Measurements from ENCODE around the gene TTC22.

TTC22 gene

GRCh38 chr1:54791880-54792522, 9.1 kb downstream of the TTC22 start:
- no peak for DNase-seq (ENCODE audit: low read depth)
- H3K4me3 ChIP-seq (ENCODE audit: low read depth, low read length), result no peak overlapping the region
- TF ChIP-seq CTCF (IDR thresholded peaks at IDR 0.05; ENCODE audit: low read depth, low read length, missing control alignments), result peak; percentile 59
- in situ Hi-C loops (cut with HindIII; ENCODE audit: low sequenced_read_pairs), result no loop called here

- in situ Hi-C loops (cut with HindIII; ENCODE audit: low sequenced_read_pairs), result no loop called here
- H3K4me3 ChIP-seq (ENCODE audit: low read depth, low read length), result no peak overlapping the region
- no peak for TF ChIP-seq CTCF (IDR thresholded peaks at IDR 0.05; ENCODE audit: low read depth, low read length, missing control alignments)
- no peak for DNase-seq (ENCODE audit: low read depth)
These were observed 12.7 kb downstream of the TTC22 start for GRCh38 chr1:54788459-54788858.

GRCh38 chr1:54787604-54788003, 13.5 kb downstream of the TTC22 start:
- TF ChIP-seq CTCF (IDR thresholded peaks at IDR 0.05; ENCODE audit: low read depth, low read length, missing control alignments), result no peak
- in situ Hi-C loops (cut with HindIII; ENCODE audit: low sequenced_read_pairs), result no loop called here
- no peak for DNase-seq (ENCODE audit: low read depth)
- H3K4me3 ChIP-seq (ENCODE audit: low read depth, low read length), result no peak overlapping the region

- no peak for TF ChIP-seq CTCF (IDR thresholded peaks at IDR 0.05; ENCODE audit: low read depth, low read length, missing control alignments)
- no peak for DNase-seq (ENCODE audit: low read depth)
- H3K4me3 ChIP-seq (ENCODE audit: low read depth, low read length), result no peak overlapping the region
- in situ Hi-C loops (cut with HindIII; ENCODE audit: low sequenced_read_pairs), result no loop called here
These were observed 14.3 kb downstream of the TTC22 start for GRCh38 chr1:54786778-54787177.

GRCh38 chr1:54784066-54784465, 17.1 kb downstream of the TTC22 start:
- no peak for TF ChIP-seq CTCF (IDR thresholded peaks at IDR 0.05; ENCODE audit: low read depth, low read length, missing control alignments)
- H3K4me3 ChIP-seq (ENCODE audit: low read depth, low read length), result no peak overlapping the region
- in situ Hi-C loops (cut with HindIII; ENCODE audit: low sequenced_read_pairs), result no loop called here
- DNase-seq (ENCODE audit: low read depth), result no peak

- no peak for TF ChIP-seq CTCF (IDR thresholded peaks at IDR 0.05; ENCODE audit: low read depth, low read length, missing control alignments)
- no peak overlapping the region for H3K4me3 ChIP-seq (ENCODE audit: low read depth, low read length)
- in situ Hi-C loops (cut with HindIII; ENCODE audit: low sequenced_read_pairs), result no loop called here
- no peak for DNase-seq (ENCODE audit: low read depth)
These were observed 18.5 kb downstream of the TTC22 start for GRCh38 chr1:54782588-54782987.

Data from astrocyte of the cerebellum (primary cell).